Left ventricle myocardium inferior (tissue), 1 donor: ENCODE data around the gene FAM120A. TPM values are rescaled to one million over a fixed set of nuclear protein-coding genes. Genes with fewer than 3 reads are reported as not detected.
"Not testable (repeated sequence)": the region's sequence is repeated elsewhere in the genome, so short reads cannot be mapped to it uniquely, and the experiment has no call there.

Source experiments
- DNase-seq: peaks from one replicate; pipeline ENCODE4 v3.0.0-alpha.2; 2020
- H3K27ac ChIP-seq: fragments of 200-600 bp; replicated peaks from 2 replicates; pipeline ENCODE4 v1.8.0; 2021
- H3K27me3 ChIP-seq: fragments of 200-600 bp; 2 replicates; pipeline ENCODE4 v1.8.0; 2021; ENCODE audit warnings: low read depth
- H3K36me3 ChIP-seq: fragments of 200-600 bp; 2 replicates; pipeline ENCODE4 v1.8.0; 2021
- H3K4me1 ChIP-seq: fragments of 200-600 bp; 2 replicates; pipeline ENCODE4 v1.8.0; 2021
- H3K4me3 ChIP-seq: fragments of 200-600 bp; 2 replicates; pipeline ENCODE4 v1.8.0; 2021; ENCODE audit warnings: mild to moderate bottlenecking, moderate library complexity
- H3K9me3 ChIP-seq: fragments of 200-600 bp; replicated peaks from 2 replicates; pipeline ENCODE4 v1.8.0; 2021
- intact Hi-C: fragments of 100-400 bp; cut with micrococcal nuclease; formaldehyde crosslinking; loops from one replicate; pipeline ENCODE4 v1.11.0; 2022
- total RNA-seq: library from RNA; stranded (reverse); fragmentation: NEBNext Ultra II Directional; extraction: Animal tissue kit (Norgen Biotek cat#: 25700); gene quantifications from one replicate; pipeline ENCODE4 v1.2.1, GENCODE V29; 2021
- TF ChIP-seq, protein P1 (sequence below): fragments of 200-600 bp; IDR thresholded peaks from 2 replicates; pipeline ENCODE4 v1.8.0; 2021; ENCODE audit warnings: antibody characterized with exemption, mild to moderate bottlenecking, borderline replicate concordance
- donor health status: DM: no; HTN: yes; CAD: no; lungs with severe emphysema.

The FAM120A gene
- total RNA-seq, 1 donor from 2014 or later = 104 TPM

DNA sequence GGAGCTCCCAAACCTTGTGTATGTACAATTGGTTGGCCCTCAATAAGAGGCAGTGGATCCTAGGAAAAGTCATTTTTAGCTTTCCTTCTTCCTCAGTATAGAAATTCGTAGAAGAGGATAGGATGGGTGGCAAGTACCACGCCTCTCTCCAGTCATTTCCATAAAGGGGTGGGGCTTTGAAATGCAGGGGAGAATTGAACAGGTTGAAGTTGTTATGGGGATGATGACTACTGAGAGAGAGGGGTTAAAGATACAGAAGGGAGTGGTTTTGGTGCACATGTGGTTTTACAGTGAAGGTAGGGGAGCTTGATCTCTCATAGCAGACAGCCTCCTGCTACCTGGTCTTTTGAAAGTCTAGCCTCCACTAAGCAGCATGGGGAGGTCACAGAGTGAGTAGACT, 56.3 kb downstream of the FAM120A start:
- Histone ChIP-seq H3K36me3 (no peaks in the 10 kb centered on the region), H3K4me3 (no peak overlapping the region), H3K4me1 (peaks cover 61% of the 10 kb centered on the region), H3K27ac (no peak overlapping the region), H3K27me3 (no peaks in the 10 kb centered on the region), H3K9me3 (no peaks in the 10 kb centered on the region)
- intact Hi-C loops = no loop called here
- no peak for DNase-seq
- TF ChIP-seq, protein P1, sequence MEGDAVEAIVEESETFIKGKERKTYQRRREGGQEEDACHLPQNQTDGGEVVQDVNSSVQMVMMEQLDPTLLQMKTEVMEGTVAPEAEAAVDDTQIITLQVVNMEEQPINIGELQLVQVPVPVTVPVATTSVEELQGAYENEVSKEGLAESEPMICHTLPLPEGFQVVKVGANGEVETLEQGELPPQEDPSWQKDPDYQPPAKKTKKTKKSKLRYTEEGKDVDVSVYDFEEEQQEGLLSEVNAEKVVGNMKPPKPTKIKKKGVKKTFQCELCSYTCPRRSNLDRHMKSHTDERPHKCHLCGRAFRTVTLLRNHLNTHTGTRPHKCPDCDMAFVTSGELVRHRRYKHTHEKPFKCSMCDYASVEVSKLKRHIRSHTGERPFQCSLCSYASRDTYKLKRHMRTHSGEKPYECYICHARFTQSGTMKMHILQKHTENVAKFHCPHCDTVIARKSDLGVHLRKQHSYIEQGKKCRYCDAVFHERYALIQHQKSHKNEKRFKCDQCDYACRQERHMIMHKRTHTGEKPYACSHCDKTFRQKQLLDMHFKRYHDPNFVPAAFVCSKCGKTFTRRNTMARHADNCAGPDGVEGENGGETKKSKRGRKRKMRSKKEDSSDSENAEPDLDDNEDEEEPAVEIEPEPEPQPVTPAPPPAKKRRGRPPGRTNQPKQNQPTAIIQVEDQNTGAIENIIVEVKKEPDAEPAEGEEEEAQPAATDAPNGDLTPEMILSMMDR = no peak

DNA sequence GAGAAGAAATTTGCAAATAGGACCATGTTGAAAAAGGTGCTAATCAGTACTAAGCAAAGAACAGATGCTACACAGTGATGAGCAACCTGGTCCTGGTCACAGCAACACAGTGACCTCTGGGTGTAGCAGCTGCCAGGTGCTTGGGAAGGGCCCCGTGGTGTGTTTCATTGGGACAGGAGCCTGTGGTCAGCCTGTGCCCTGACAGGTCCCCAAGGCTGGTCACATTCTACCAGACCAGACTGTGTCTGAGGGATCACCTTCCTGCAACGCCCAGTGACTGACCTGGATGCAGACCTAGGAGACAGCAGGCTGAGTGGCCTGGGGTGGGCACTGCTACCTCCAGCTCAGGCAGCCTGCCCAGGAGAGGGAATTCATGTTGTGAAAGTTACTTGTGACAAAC, 56.7 kb downstream of the FAM120A start:
- Histone ChIP-seq H3K9me3 (no peaks in the 10 kb centered on the region), H3K4me1 (peaks cover 65% of the 10 kb centered on the region), H3K27ac (no peak overlapping the region), H3K4me3 (no peak overlapping the region), H3K27me3 (no peaks in the 10 kb centered on the region), H3K36me3 (no peaks in the 10 kb centered on the region)
- intact Hi-C loops = no loop called here
- TF ChIP-seq, protein P1 = no peak
- DNase-seq = no peak

DNA sequence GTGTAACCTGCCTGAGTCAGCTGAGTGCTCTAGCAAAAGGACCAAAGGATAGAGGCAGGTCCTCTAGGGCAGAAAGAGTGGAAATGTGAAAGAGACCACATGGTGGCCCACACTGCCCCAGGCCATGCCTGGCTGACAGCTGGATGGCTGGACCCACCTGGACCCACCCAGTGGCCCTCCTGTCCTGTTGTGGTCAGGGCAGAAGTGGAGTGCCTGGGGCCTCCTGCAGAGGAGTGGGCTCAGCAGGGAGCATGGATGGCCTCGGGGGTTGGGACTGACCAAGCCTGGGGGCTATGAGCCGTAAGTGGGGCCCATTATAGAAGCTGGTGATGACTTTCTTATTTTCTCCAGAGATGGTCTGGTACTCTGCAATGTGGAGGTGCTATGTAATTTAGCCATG, 57.6 kb downstream of the FAM120A start:
- intact Hi-C loops = no loop called here
- no peak for DNase-seq

DNA sequence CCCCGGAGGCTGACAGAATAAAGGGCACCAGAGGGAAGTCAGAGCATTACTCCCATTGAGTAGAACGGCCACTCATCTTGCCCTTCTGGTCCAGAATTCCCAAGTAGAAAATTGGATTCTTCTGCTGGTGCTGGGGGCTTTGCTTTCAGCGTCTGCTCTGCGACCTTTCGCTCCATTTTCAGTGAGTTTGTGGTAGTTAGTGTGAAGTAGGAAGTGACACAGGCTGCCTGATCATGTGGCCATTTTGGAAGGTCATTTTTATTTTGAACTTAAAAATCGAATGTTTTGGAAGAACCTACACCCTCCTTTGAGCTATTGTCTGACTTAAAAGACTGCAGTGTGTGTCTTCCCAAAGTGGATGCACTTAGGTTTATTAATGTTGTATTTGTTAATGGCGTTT, 58.6 kb downstream of the FAM120A start:
- intact Hi-C loops = no loop called here
- DNase-seq = no peak
- Histone ChIP-seq H3K27ac (no peak overlapping the region), H3K4me3 (no peak overlapping the region), H3K9me3 (no peaks in the 10 kb centered on the region), H3K36me3 (no peaks in the 10 kb centered on the region), H3K27me3 (no peaks in the 10 kb centered on the region), H3K4me1 (peaks cover 70% of the 10 kb centered on the region)
- TF ChIP-seq, protein P1 = no peak

More for the DNA sequence above, 57.6 kb downstream of the FAM120A start:
- Histone ChIP-seq H3K9me3 (no peaks in the 10 kb centered on the region), H3K27me3 (no peaks in the 10 kb centered on the region), H3K4me1 (peaks cover 71% of the 10 kb centered on the region), H3K4me3 (no peak overlapping the region), H3K27ac (no peak overlapping the region), H3K36me3 (no peaks in the 10 kb centered on the region)
- TF ChIP-seq, protein P1 = no peak

DNA sequence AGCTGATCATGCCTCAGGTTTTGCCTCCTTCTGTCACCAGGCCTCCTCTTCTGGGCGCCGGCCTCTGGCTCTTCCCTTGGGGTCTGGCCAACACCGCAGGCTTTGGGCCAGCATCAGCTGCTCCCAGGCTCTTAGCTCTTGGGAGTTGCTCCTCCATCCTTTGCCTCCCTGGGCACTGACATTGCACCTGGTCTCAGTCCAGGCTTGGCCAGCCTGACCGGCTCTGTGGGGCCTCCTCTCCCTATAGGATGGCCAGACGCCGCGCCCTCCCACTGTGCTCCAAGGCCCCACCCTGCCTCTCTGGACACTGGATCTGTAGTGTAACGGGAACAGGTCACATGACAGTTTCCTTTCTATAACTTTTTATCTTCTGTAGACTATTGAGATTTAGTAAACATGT, 59.7 kb downstream of the FAM120A start:
- H3K27me3 ChIP-seq, H3K4me3 ChIP-seq, H3K9me3 ChIP-seq, H3K36me3 ChIP-seq, intact Hi-C loops: not testable (repeated sequence)
- peak; percentile 81 for DNase-seq
- H3K4me1 ChIP-seq = peaks cover 61% of the 10 kb centered on the region
- peak overlapping the region; percentile 63 for H3K27ac ChIP-seq

DNA sequence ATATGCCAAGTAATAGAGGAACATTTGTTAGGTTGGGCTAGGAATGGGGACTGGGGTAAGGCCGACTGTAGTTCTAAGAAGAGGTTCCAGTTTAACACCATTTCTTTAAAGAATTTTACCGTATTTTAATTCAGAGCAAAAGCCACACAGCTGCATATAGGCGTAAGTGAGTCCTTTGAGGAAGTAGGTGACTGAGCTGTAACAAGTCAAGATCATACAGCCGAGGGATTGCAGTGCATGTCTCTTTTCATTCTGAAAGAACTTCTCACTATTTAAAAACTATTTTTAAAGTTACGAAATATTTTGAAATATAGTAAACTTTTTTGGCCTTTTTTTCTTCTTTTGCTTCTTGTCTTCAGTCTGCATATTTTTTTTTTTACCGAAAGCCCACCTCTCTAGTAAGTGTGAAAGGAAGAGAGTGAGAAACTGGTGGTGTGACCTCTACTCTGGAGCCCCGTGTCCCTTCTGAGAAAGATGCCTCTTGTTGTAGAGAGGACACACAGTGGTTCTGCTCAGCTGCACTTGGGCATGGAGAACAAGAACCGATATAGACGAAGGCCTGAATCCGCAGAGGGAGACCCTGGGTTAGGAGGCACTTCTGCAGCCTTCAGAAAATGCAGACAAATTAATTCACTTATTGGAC, 60.8 kb downstream of the FAM120A start:
- peaks cover 12% of the 10 kb centered on the region for H3K36me3 ChIP-seq
- peak overlapping the region; percentile 63 for H3K27ac ChIP-seq
- intact Hi-C loops, H3K27me3 ChIP-seq, DNase-seq, H3K4me3 ChIP-seq, H3K9me3 ChIP-seq: not testable (repeated sequence)
- peaks cover 65% of the 10 kb centered on the region for H3K4me1 ChIP-seq
